ENCODE measurements around the gene LHFPL6. TPM values are rescaled to one million over a fixed set of nuclear protein-coding genes. Genes with fewer than 3 reads are reported as not detected.

LHFPL6 gene
- polyA plus RNA-seq, 3 donors: 0.14 to 0.59 (median 0.46) TPM

GRCh38 chr13:39394796-39395678 lies 208.0 kb downstream of the LHFPL6 start:
- H3K9ac ChIP-seq (ENCODE audit: insufficient read depth, low read length, poor library complexity, severe bottlenecking): no peak overlapping the region
- no peak overlapping the region for H2AFZ ChIP-seq (ENCODE audit: insufficient read depth, low read depth, low read length, poor library complexity, severe bottlenecking)
- Mint-ChIP-seq H3K27me3 (ENCODE audit: low read depth in 3 of 3) (peaks cover 0 to 2% (median 1%) of the 10 kb centered on the region in 3 donors), H3K4me1 (peaks cover 2% of the 10 kb centered on the region), H3K36me3 (no peaks in the 10 kb centered on the region), H3K27ac (peak overlapping the region in 1 of 7 donors; percentile 5), H3K4me3 (no peak overlapping the region), H3K9me3 (peaks cover 0 to 4% (median 1%) of the 10 kb centered on the region in 7 donors)
- DNase-seq: no peak
- no peak for TF ChIP-seq CTCF (IDR thresholded peaks at IDR 0.05)
- 96% methylated on average over 4 of the region's 13 CpGs for WGBS (ENCODE audit: insufficient coverage)
- no peaks in the 10 kb centered on the region for H3K79me2 ChIP-seq (ENCODE audit: insufficient read depth, low read length)
- H3K27ac ChIP-seq (ENCODE audit: low read depth in 1 of 2, low read length in 2 of 2): no peak overlapping the region
- H3K4me1 ChIP-seq (ENCODE audit: control insufficient read depth in 1 of 2, insufficient read depth in 2 of 2, low read length in 2 of 2): no peaks in the 10 kb centered on the region
- H3K36me3 ChIP-seq (replicated peaks in 1 of 2; ENCODE audit: control insufficient read depth in 1 of 2, insufficient read depth in 2 of 2, low read length in 2 of 2): no peaks in the 10 kb centered on the region
- no peak overlapping the region for H3K4me3 ChIP-seq (replicated peaks in 1 of 3; ENCODE audit: low read depth in 2 of 3, low read length in 3 of 3)
- no peaks in the 10 kb centered on the region for H3K9me3 ChIP-seq (replicated peaks in 1 of 2; ENCODE audit: control insufficient read depth in 1 of 2, insufficient read depth in 1 of 2, low read length in 2 of 2)
- intact Hi-C loops (cut with micrococcal nuclease): no loop called here
- no peaks in the 10 kb centered on the region for H3K27me3 ChIP-seq (ENCODE audit: control insufficient read depth in 2 of 2, insufficient read depth in 2 of 2, low read length in 2 of 2)
- no peak overlapping the region for H3K4me2 ChIP-seq (replicated peaks; ENCODE audit: extremely low read depth, low read length, poor library complexity, severe bottlenecking)
- H4K20me1 ChIP-seq (ENCODE audit: insufficient read depth, low read length): no peaks in the 10 kb centered on the region

GRCh38 chr13:39391761-39392160 lies 211.2 kb downstream of the LHFPL6 start:
- no peaks in the 10 kb centered on the region for H3K4me1 ChIP-seq (ENCODE audit: control insufficient read depth in 1 of 2, insufficient read depth in 2 of 2, low read length in 2 of 2)
- Mint-ChIP-seq H3K4me3 (no peak overlapping the region), H3K36me3 (no peaks in the 10 kb centered on the region), H3K27ac (no peak overlapping the region), H3K9me3 (peaks cover 0 to 4% (median 0%) of the 10 kb centered on the region in 7 donors), H3K27me3 (ENCODE audit: low read depth in 3 of 3) (peaks cover 0 to 4% (median 1%) of the 10 kb centered on the region in 3 donors), H3K4me1 (peaks cover 3% of the 10 kb centered on the region)
- H3K4me2 ChIP-seq (replicated peaks; ENCODE audit: extremely low read depth, low read length, poor library complexity, severe bottlenecking): no peak overlapping the region
- WGBS (ENCODE audit: insufficient coverage): no CpG with 5 or more reads among the region's 2 CpGs
- H2AFZ ChIP-seq (ENCODE audit: insufficient read depth, low read depth, low read length, poor library complexity, severe bottlenecking): no peak overlapping the region
- no peaks in the 10 kb centered on the region for H3K27me3 ChIP-seq (ENCODE audit: control insufficient read depth in 2 of 2, insufficient read depth in 2 of 2, low read length in 2 of 2)
- no peak for DNase-seq
- no peaks in the 10 kb centered on the region for H3K9me3 ChIP-seq (replicated peaks in 1 of 2; ENCODE audit: control insufficient read depth in 1 of 2, insufficient read depth in 1 of 2, low read length in 2 of 2)
- no peak overlapping the region for H3K4me3 ChIP-seq (replicated peaks in 1 of 3; ENCODE audit: low read depth in 2 of 3, low read length in 3 of 3)
- no peaks in the 10 kb centered on the region for H4K20me1 ChIP-seq (ENCODE audit: insufficient read depth, low read length)
- no peaks in the 10 kb centered on the region for H3K36me3 ChIP-seq (replicated peaks in 1 of 2; ENCODE audit: control insufficient read depth in 1 of 2, insufficient read depth in 2 of 2, low read length in 2 of 2)
- intact Hi-C loops (cut with micrococcal nuclease): no loop called here
- no peak overlapping the region for H3K27ac ChIP-seq (ENCODE audit: low read depth in 1 of 2, low read length in 2 of 2)
- no peak overlapping the region for H3K9ac ChIP-seq (ENCODE audit: insufficient read depth, low read length, poor library complexity, severe bottlenecking)
- no peak for TF ChIP-seq CTCF (IDR thresholded peaks at IDR 0.05)
- no peaks in the 10 kb centered on the region for H3K79me2 ChIP-seq (ENCODE audit: insufficient read depth, low read length)

Data from CD14-positive monocyte (primary cell).